Liver (tissue), 9 donors: ENCODE results near the gene ATP1B1. TPM values are rescaled to one million over a fixed set of nuclear protein-coding genes. Genes with fewer than 3 reads are reported as not detected.
A peak's percentile ranks its signal among the peaks of the same experiment; 100 is the strongest.

Source experiments
- DNase-seq: peaks from one replicate; pipeline ENCODE4 v3.0.0-alpha.2; 2017; ENCODE audit warnings: low spot score
- H3K27ac ChIP-seq, 2 donors: one replicate each; pipeline ENCODE4 v1.7.0; 2013; ENCODE audit warnings: inconsistent platforms in 2 of 2, low read length in 2 of 2, control low read depth in 1 of 2, low read depth in 1 of 2, mild to moderate bottlenecking in 1 of 2
- H3K27me3 ChIP-seq, 4 donors: one replicate each; pipeline versions ENCODE4 v1.6.1 to v1.7.0; 2013; ENCODE audit warnings: low read length in 3 of 4, inconsistent platforms in 1 of 4, mild to moderate bottlenecking in 1 of 4, moderate library complexity in 1 of 4; ENCODE audit not compliant: control insufficient read depth in 4 of 4, insufficient read depth in 4 of 4
- H3K36me3 ChIP-seq, 4 donors: one replicate each; pipeline versions ENCODE4 v1.6.1 to v1.7.0; 2013; ENCODE audit warnings: low read length in 3 of 4, mild to moderate bottlenecking in 3 of 4, low read depth in 1 of 4, moderate library complexity in 1 of 4; ENCODE audit not compliant: control insufficient read depth in 4 of 4, insufficient read depth in 3 of 4
- H3K4me1 ChIP-seq, 4 donors: one replicate each; pipeline versions ENCODE4 v1.6.1 to v1.7.0; 2013; ENCODE audit warnings: low read length in 3 of 4, mild to moderate bottlenecking in 3 of 4, moderate library complexity in 1 of 4; ENCODE audit not compliant: control insufficient read depth in 4 of 4, insufficient read depth in 4 of 4
- H3K4me3 ChIP-seq, 3 donors: one replicate each; pipeline versions ENCODE4 v1.6.1 to v1.7.0; 2013; ENCODE audit warnings: low read length in 3 of 3, control low read depth in 1 of 3, low read depth in 1 of 3, mild to moderate bottlenecking in 1 of 3
- H3K9ac ChIP-seq, 2 donors: one replicate each; pipeline ENCODE4 v1.7.0; 2013; ENCODE audit warnings: low read length in 2 of 2, mild to moderate bottlenecking in 2 of 2, moderate library complexity in 2 of 2, control low read depth in 1 of 2, low read depth in 1 of 2
- H3K9me3 ChIP-seq, 4 donors: one replicate each; pipeline versions ENCODE4 v1.6.1 to v1.7.0; 2013; ENCODE audit warnings: low read length in 3 of 4; ENCODE audit not compliant: control insufficient read depth in 4 of 4
- CTCF ChIP-seq: fragments of 150-350 bp; IDR thresholded peaks from 2 replicates; pipeline ENCODE4 v1.5.1; 2017; ENCODE audit warnings: improper control_type of control experiment, low read depth, low read length; ENCODE audit not compliant: missing input control
- FOXA2 ChIP-seq: IDR thresholded peaks from 2 replicates; pipeline ENCODE4 v1.6.1; 2016; ENCODE audit warnings: antibody characterized with exemption
- GABPA ChIP-seq, 2 donors: IDR thresholded peaks in 1 of 2; conservative IDR thresholded peaks in 1 of 2; 2 replicates each; pipeline ENCODE4 v1.6.1; 2016; ENCODE audit warnings: antibody characterized with exemption in 2 of 2, mild to moderate bottlenecking in 1 of 2, moderate library complexity in 1 of 2
- HNF4A ChIP-seq, 2 donors: conservative IDR thresholded peaks; 2 replicates each; pipeline ENCODE4 v1.6.1; 2016; ENCODE audit warnings: antibody characterized with exemption in 2 of 2, mild to moderate bottlenecking in 2 of 2
- HNF4G ChIP-seq: IDR thresholded peaks from 2 replicates; pipeline ENCODE4 v1.6.1; 2016; ENCODE audit warnings: antibody characterized with exemption
- RAD21 ChIP-seq, 2 donors: IDR thresholded peaks; 2 replicates each; pipeline ENCODE4 v1.6.1; 2016; ENCODE audit warnings: antibody characterized with exemption in 2 of 2, mild to moderate bottlenecking in 2 of 2
- REST ChIP-seq: IDR thresholded peaks from 2 replicates; pipeline ENCODE4 v1.6.1; 2016; ENCODE audit warnings: antibody characterized with exemption, mild to moderate bottlenecking
- RXRA ChIP-seq, 2 donors: IDR thresholded peaks; 2 replicates each; pipeline ENCODE4 v1.6.1; 2017 to 2018; ENCODE audit warnings: antibody characterized with exemption in 2 of 2, mild to moderate bottlenecking in 1 of 2
- SP1 ChIP-seq: IDR thresholded peaks from 2 replicates; pipeline ENCODE4 v1.6.1; 2018; ENCODE audit warnings: antibody characterized with exemption, mild to moderate bottlenecking
- TAF1 ChIP-seq: conservative IDR thresholded peaks from 2 replicates; pipeline ENCODE4 v1.6.1; 2016; ENCODE audit warnings: antibody characterized with exemption, mild to moderate bottlenecking
- YY1 ChIP-seq: IDR thresholded peaks from 2 replicates; pipeline ENCODE4 v1.6.1; 2016; ENCODE audit warnings: antibody characterized with exemption, mild to moderate bottlenecking
- WGBS: extraction: QIAGEN DNeasy Blood & Tissue Kit; methylation state at CpG from one replicate; pipeline ENCODE4 v1.1.7; 2013; 5-methylcytosine and 5-hydroxymethylcytosine counted together
- polyA plus RNA-seq, 2 donors: library from polyadenylated mRNA; stranded (reverse) in 1 of 2; unstranded in 1 of 2; fragments of 200-250 nt in 1 of 2; fragments of >200 nt in 1 of 2; fragmentation: Nextera tagmentation in 1 of 2; extraction: Ambion mirVana in 1 of 2; gene quantifications; one replicate each; pipeline versions ENCODE4 v1.2.1 to v1.2.3, GENCODE V29; 2013 to 2015
- total RNA-seq, 2 donors: library from RNA; depleted of rRNA; stranded (reverse); fragments of >200 nt; gene quantifications; one replicate each; pipeline ENCODE4 v1.2.3, GENCODE V29; 2014
- donor health status: healthy.
- donor health status: healthy.
- donor health status: healthy.
- donor health status: healthy.
- donor health status: healthy.

ATP1B1 gene
- total and polyA plus RNA-seq, 4 donors: 36.1 to 57.0 (median 46.5) TPM

GRCh38 chr1:169156580-169156979 lies 50.1 kb downstream of the ATP1B1 start:
- Histone ChIP-seq H3K4me3 (no peak overlapping the region), H3K36me3 (no peaks in the 10 kb centered on the region), H3K9me3 (no peaks in the 10 kb centered on the region), H3K27me3 (no peaks in the 10 kb centered on the region), H3K9ac (no peak overlapping the region), H3K4me1 (peaks cover 0 to 5% (median 4%) of the 10 kb centered on the region in 4 donors), H3K27ac (no peak overlapping the region)
- TF ChIP-seq CTCF (no peak), RXRA (IDR thresholded peaks at IDR 0.05) (peak in 1 of 2 donors; percentile 29), HNF4A (conservative IDR thresholded peaks at IDR 0.05) (peak; percentile 38 to 50)
- WGBS: 45% methylated on average over 3 of the region's 3 CpGs
- DNase-seq: no peak

- no peaks in the 10 kb centered on the region for H3K36me3 ChIP-seq
- H3K27ac ChIP-seq: peak overlapping the region in 1 of 2 donors; percentile 22
- WGBS: 63% methylated on average over 3 of the region's 3 CpGs
- peaks cover 0 to 5% (median 4%) of the 10 kb centered on the region in 4 donors for H3K4me1 ChIP-seq
- no peak for DNase-seq
- H3K9ac ChIP-seq: no peak overlapping the region
- no peak for TF ChIP-seq YY1
- TF ChIP-seq FOXA2: no peak
- no peak for TF ChIP-seq TAF1
- peak; percentile 27 to 55 for TF ChIP-seq RAD21 (IDR thresholded peaks at IDR 0.05)
- peak; percentile 15 for TF ChIP-seq REST
- TF ChIP-seq HNF4G: peak; percentile 9
- no peak for TF ChIP-seq GABPA (IDR thresholded peaks at IDR 0.05 in 1 of 2, conservative IDR thresholded peaks at IDR 0.05 in 1 of 2)
- peak; percentile 59 to 76 for TF ChIP-seq HNF4A (conservative IDR thresholded peaks at IDR 0.05)
- peak; percentile 68 to 79 for TF ChIP-seq RXRA (IDR thresholded peaks at IDR 0.05)
- peak; percentile 72 for TF ChIP-seq SP1
- H3K9me3 ChIP-seq: no peaks in the 10 kb centered on the region
- no peaks in the 10 kb centered on the region for H3K27me3 ChIP-seq
- no peak overlapping the region for H3K4me3 ChIP-seq
Measured at GRCh38 chr1:169160845-169161495, 54.5 kb downstream of the ATP1B1 start.
